Skeletal muscle tissue (tissue), 4 donors: ENCODE data around the gene ZNF22. TPM values are rescaled to one million over a fixed set of nuclear protein-coding genes. Genes with fewer than 3 reads are reported as not detected.
A peak's percentile ranks its signal among the peaks of the same experiment; 100 is the strongest.

Source experiments
- H3K27ac ChIP-seq: one replicate; pipeline ENCODE4 v1.7.0; 2013; ENCODE audit warnings: mild to moderate bottlenecking, low read depth, low read length, inconsistent platforms
- H3K27me3 ChIP-seq, 3 donors: one replicate each; pipeline ENCODE4 v1.7.0; 2013; ENCODE audit warnings: low read length in 3 of 3; ENCODE audit not compliant: control insufficient read depth in 3 of 3, insufficient read depth in 3 of 3
- H3K36me3 ChIP-seq, 3 donors: one replicate each; pipeline ENCODE4 v1.7.0; 2013; ENCODE audit warnings: low read length in 3 of 3; ENCODE audit not compliant: control insufficient read depth in 3 of 3, insufficient read depth in 3 of 3
- H3K4me1 ChIP-seq, 3 donors: one replicate each; pipeline ENCODE4 v1.7.0; 2013; ENCODE audit warnings: low read length in 3 of 3, mild to moderate bottlenecking in 3 of 3; ENCODE audit not compliant: control insufficient read depth in 3 of 3, insufficient read depth in 3 of 3
- H3K4me3 ChIP-seq, 3 donors: one replicate each; pipeline ENCODE4 v1.7.0; 2013; ENCODE audit warnings: low read length in 3 of 3
- H3K9ac ChIP-seq, 3 donors: one replicate each; pipeline ENCODE4 v1.7.0; 2013; ENCODE audit warnings: low read length in 3 of 3, mild to moderate bottlenecking in 3 of 3, moderate library complexity in 2 of 3, low read depth in 1 of 3
- H3K9me3 ChIP-seq, 3 donors: one replicate each; pipeline ENCODE4 v1.7.0; 2013; ENCODE audit warnings: low read length in 3 of 3; ENCODE audit not compliant: control insufficient read depth in 3 of 3
- total RNA-seq: library from RNA; depleted of rRNA; stranded (reverse); fragments of >200 nt; gene quantifications from one replicate; pipeline ENCODE4 v1.2.3, GENCODE V29; 2014
- donor health status: Osteomylitis.

ZNF22 gene
- total RNA-seq, 1 donor from 2014 or later, result 25.6 TPM

DNA sequence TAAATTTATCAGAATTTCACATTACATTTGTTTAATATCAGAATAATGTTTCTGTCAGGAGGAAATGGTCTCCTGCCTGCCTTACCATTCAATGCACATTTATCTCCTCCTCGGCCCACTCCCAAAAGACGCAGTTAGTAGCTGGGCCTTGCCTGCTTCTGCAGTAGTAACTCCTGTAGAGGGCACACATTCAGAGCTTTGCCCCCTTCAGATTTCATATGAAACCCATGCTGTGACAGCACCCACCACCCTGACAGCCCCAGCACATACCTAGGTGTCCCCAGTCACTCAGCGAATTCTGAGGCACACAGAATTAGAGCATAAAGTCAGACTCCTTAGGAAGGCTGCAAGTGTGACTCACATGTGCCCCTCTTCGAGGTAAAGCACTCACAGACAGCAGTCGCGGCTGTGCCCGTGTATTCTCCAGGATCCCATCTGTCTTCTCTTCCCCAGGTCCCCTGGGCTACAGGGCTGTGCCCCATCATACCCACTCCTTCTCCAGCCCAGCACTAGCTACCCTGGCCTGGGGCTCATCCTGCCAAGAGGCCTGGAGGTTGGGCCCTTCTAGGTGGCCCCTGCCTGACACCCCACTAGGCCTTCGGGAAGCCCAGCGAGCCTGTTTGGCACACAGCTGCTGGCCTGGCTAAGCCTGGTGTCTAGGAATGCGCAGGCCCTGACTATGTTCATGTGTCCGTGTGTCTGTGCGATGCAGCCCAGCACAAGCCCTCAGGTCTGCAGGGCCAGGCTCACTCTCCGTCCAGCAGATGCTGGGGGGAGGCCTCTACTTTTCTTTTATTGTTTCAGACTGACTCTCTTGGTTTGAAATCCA lies 17.4 kb upstream of the ZNF22 start:
- peaks cover 47 to 58% (median 52%) of the 10 kb centered on the region in 3 donors for H3K4me1 ChIP-seq
- H3K4me3 ChIP-seq, result no peak overlapping the region
- no peaks in the 10 kb centered on the region for H3K9me3 ChIP-seq
- H3K9ac ChIP-seq, result peak overlapping the region in 2 of 3 donors; percentile 33 to 45
- peaks cover 22 to 29% (median 26%) of the 10 kb centered on the region in 3 donors for H3K36me3 ChIP-seq
- H3K27me3 ChIP-seq, result no peaks in the 10 kb centered on the region
- H3K27ac ChIP-seq, result no peak overlapping the region

DNA sequence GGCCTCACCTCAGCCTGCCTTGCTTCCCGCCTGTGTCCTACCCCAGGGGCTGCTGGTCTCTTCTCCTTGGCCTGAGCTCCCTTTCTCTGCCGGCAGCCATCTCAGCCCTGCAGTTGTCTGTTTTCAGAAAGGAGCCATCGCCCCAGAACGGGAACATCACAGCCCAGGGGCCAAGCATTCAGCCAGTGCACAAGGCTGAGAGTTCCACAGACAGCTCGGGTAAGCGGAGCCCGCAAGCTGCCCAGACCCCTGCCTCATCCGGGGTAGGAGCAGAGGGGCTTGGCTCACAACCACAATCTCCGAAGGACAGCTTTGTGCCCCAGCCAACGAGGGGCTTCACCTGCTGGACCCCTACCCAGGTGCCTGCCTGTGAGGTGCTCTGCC lies 16.8 kb upstream of the ZNF22 start:
- H3K27ac ChIP-seq, result no peak overlapping the region
- peaks cover 45 to 53% (median 49%) of the 10 kb centered on the region in 3 donors for H3K4me1 ChIP-seq
- H3K36me3 ChIP-seq, result peaks cover 28 to 34% (median 31%) of the 10 kb centered on the region in 3 donors
- no peaks in the 10 kb centered on the region for H3K9me3 ChIP-seq
- H3K27me3 ChIP-seq, result no peaks in the 10 kb centered on the region
- no peak overlapping the region for H3K4me3 ChIP-seq
- peak overlapping the region in 2 of 3 donors; percentile 33 to 45 for H3K9ac ChIP-seq

DNA sequence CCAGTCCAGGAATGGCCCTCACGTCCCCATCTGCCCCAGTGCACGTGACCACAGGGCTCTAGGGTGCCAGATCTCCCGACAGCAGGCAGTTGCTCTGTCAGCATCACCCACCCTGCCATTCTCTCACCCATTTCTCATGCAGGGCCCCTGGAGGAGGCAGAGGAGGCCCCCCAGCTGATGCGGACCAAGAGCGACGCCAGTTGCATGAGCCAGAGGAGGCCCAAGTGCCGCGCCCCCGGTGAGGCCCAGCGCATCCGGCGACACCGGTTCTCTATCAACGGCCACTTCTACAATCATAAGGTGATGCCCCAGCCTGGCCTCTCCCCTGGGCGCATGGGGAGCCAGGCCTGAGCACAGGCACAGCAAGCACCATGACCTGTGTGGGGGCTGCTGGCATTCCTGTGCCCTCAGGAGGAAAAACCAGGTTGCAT lies 16.0 kb upstream of the ZNF22 start:
- Histone ChIP-seq H3K9ac (peak overlapping the region in 1 of 3 donors; percentile 45), H3K4me3 (no peak overlapping the region), H3K27me3 (no peaks in the 10 kb centered on the region), H3K9me3 (no peaks in the 10 kb centered on the region), H3K27ac (peak overlapping the region; percentile 71), H3K4me1 (peaks cover 37 to 47% (median 41%) of the 10 kb centered on the region in 3 donors), H3K36me3 (peaks cover 34 to 42% (median 36%) of the 10 kb centered on the region in 3 donors)

GRCh38 chr10:44985175-44985681 lies 15.5 kb upstream of the ZNF22 start:
- H3K27me3 ChIP-seq, result no peaks in the 10 kb centered on the region
- H3K27ac ChIP-seq, result peak overlapping the region; percentile 71
- H3K4me1 ChIP-seq, result peaks cover 32 to 43% (median 36%) of the 10 kb centered on the region in 3 donors
- peak overlapping the region in 1 of 3 donors; percentile 45 for H3K9ac ChIP-seq
- peaks cover 37 to 46% (median 37%) of the 10 kb centered on the region in 3 donors for H3K36me3 ChIP-seq
- H3K9me3 ChIP-seq, result no peaks in the 10 kb centered on the region
- H3K4me3 ChIP-seq, result no peak overlapping the region

DNA sequence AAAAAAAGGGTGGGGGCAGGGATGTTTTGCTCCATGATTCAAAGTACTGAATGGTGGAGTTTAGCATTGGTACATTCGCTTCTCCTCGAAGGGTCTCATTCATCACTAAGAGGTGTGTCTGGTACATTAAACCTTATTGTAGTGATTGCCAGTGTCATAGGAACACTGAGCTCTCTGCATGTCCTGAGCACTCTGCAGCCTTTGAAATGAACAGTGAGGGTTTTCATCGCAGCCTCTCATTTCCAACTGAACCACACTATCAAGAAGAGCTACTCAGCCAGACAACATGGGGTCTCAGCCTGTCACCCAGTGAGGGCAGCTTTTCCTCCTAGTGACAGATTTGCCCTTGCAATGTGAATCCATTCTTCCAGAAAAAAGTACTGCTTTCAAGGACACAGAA lies 14.5 kb upstream of the ZNF22 start:
- Histone ChIP-seq H3K27ac (peak overlapping the region; percentile 71), H3K27me3 (no peaks in the 10 kb centered on the region), H3K9me3 (no peaks in the 10 kb centered on the region), H3K4me3 (no peak overlapping the region), H3K4me1 (peaks cover 25 to 41% (median 33%) of the 10 kb centered on the region in 3 donors), H3K36me3 (peaks cover 37 to 46% (median 43%) of the 10 kb centered on the region in 3 donors), H3K9ac (no peak overlapping the region)

DNA sequence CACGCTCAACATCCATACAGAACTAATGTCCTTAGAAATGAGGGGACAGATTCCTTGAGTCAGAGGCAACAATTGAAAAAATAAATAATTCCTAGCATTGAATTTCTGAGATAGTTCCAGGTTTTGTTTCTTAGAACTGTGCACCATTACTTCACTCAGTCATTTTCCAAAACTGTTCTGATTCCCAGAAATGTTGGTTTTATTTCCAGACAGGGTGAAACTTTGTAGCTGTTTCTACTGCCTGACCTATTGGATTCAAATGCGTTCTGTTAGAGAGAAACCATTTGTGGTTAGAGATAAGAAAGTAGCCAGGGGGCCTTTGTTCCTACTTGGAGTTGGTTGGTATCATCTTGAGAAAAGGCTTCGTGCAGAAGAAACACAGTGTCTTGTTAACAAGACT lies 14.1 kb upstream of the ZNF22 start:
- H3K27me3 ChIP-seq, result no peaks in the 10 kb centered on the region
- no peak overlapping the region for H3K9ac ChIP-seq
- peaks cover 37 to 46% (median 45%) of the 10 kb centered on the region in 3 donors for H3K36me3 ChIP-seq
- peak overlapping the region; percentile 71 for H3K27ac ChIP-seq
- H3K4me3 ChIP-seq, result no peak overlapping the region
- H3K9me3 ChIP-seq, result no peaks in the 10 kb centered on the region
- peaks cover 24 to 39% (median 32%) of the 10 kb centered on the region in 3 donors for H3K4me1 ChIP-seq

GRCh38 chr10:44988957-44989585 lies 11.7 kb upstream of the ZNF22 start:
- Histone ChIP-seq H3K36me3 (peaks cover 49 to 57% (median 56%) of the 10 kb centered on the region in 3 donors), H3K4me1 (peaks cover 29 to 38% (median 31%) of the 10 kb centered on the region in 3 donors), H3K27ac (no peak overlapping the region), H3K9ac (no peak overlapping the region), H3K4me3 (no peak overlapping the region), H3K9me3 (no peaks in the 10 kb centered on the region), H3K27me3 (no peaks in the 10 kb centered on the region)

DNA sequence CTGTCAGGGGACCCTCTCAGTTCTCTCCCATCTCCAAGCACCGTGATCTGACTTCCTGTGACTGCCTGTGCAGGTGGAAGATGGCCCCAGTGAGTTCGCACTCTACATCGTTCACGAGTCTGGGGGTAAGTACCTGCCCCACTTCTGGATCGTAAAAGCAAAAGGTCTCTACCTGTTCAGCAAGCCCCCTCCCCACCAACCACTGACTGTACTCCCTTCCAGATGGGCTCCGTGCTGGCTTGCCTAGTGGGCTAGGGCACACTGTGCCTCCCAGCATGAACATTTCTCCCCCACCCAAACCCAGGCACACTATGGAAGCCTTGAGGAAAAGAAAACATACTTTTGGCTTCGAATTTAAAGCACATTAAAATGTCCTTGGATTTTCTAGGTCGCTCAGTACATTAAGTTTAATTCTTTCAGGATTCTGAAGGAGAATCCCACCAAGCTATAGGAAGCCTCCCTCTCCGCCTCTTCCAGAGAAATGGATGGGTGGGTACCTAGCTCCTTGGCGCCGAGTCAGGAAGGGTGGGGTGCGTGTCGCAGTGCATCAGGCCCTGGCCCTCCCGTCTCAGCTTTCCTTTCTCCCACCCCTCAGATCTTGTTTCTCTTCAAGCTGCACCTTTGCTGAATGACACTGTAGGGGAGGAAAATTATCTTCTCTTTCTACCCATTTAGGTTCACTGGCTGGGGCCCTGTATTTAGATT lies 11.0 kb upstream of the ZNF22 start:
- H3K27ac ChIP-seq, result no peak overlapping the region
- H3K4me3 ChIP-seq, result no peak overlapping the region

DNA sequence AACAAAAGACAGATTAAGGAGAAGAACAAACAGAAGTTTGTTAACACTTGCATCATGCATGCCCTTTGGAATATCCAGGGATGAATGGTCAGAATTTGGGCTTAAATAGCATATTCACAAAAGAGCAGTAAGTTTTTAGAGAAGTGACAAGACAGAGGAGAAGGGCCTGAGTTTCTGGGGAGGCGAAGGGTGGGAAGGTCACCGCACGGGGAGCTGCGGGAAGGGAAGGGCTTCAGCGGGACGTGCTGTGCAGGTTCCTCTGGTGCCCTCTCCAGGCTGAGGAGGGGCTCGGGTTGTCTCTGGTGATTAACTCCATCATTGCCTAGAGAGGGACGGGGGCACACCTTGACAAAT lies 10.4 kb upstream of the ZNF22 start:
- Histone ChIP-seq H3K27ac (no peak overlapping the region), H3K36me3 (peaks cover 37 to 49% (median 46%) of the 10 kb centered on the region in 3 donors), H3K9ac (no peak overlapping the region), H3K4me1 (peaks cover 36 to 41% (median 41%) of the 10 kb centered on the region in 3 donors), H3K9me3 (no peaks in the 10 kb centered on the region), H3K4me3 (no peak overlapping the region), H3K27me3 (no peaks in the 10 kb centered on the region)

More for the DNA sequence above, 11.0 kb upstream of the ZNF22 start:
- Histone ChIP-seq H3K36me3 (peaks cover 42 to 54% (median 49%) of the 10 kb centered on the region in 3 donors), H3K9me3 (no peaks in the 10 kb centered on the region), H3K27me3 (no peaks in the 10 kb centered on the region), H3K4me1 (peaks cover 35 to 40% (median 35%) of the 10 kb centered on the region in 3 donors), H3K9ac (peak overlapping the region in 1 of 3 donors; percentile 57)
